Stimulated activated CD4-positive, alpha-beta T cell treated with anti-CD3 and anti-CD28 coated beads, Interleukin-4, amount 100 ng/mL, for 48 hours (primary cell): ENCODE measurements around the gene PRDM7.
"Not testable (repeated sequence)": the region's sequence is repeated elsewhere in the genome, so short reads cannot be mapped to it uniquely, and the experiment has no call there.

Experiments
- DNase-seq, 2 donors: peaks; one replicate each; pipeline ENCODE4 v3.0.0-alpha.2; 2020; ENCODE audit warnings: low read depth in 2 of 2

The PRDM7 gene

DNA sequence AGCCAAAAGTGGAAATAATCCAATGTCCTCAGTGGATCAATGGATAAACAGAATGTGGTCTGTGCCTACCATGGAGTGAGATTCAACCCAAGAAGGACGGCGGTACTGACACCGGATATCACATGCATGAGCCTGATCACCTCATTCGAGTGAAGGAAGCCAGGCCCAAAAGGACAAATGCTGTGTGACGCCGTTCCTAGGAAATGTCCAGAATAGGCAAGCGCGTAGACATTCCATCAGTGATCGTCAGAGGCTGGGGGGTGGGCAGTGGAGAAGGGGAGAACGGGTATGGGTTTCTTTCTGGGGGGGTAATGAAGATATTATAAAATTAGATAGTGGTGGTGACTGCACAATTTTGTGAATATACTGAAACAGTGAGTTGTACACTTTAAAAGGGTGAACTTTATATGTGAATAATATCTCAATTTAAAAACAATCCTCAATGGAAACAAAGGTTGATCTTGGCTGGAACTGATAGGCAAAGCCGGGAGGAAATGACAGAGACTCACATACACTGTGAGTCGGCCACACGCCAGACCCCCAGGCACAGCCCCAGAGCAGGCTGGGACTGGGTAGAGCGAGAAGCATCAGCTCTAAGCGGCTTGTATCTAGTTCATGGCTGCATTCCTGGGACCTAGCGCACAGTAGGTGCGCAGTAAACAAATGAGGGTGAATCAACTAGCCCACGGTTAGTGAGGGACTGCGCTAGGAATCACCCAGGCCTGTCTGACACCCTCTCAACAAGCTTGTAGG is 61.4 kb downstream of the PRDM7 start:
- DNase-seq = no peak

DNA sequence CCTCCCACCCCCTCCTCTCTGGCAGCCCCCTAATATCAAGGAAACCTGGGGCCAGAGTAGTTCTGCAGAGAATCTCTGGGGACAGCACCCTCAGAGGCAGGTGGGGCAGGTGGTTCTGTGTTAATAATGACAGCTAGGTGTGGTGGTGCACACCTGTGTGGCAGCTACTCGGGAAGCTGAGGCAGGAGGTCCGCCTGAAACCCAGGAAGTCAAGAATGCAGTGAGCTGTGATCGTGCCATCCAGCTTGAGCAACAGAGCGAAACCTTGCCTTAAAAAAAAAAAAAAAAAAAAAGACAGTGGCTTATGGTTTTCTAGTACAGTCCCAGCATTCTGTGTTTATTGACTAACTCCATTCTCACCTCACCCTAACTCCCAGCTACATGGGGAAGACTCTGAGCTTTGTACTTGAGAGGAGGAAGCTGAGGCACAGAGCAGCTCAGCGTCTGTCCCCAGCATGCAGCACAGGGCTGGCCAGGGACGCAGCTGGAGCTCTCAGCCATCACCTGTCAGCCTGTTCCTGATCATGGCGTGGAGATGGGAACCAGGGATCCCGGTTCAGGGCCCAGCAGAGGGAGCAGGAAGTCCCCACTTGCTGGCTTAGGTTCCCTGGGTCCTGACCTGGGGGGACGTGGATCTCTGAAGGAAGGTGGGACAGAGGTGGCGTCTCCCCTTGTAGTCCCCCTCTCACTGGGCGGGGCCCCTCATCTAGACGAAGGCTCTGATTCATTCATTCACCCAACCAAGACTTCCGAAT is 64.0 kb downstream of the PRDM7 start:
- no peak for DNase-seq

DNA sequence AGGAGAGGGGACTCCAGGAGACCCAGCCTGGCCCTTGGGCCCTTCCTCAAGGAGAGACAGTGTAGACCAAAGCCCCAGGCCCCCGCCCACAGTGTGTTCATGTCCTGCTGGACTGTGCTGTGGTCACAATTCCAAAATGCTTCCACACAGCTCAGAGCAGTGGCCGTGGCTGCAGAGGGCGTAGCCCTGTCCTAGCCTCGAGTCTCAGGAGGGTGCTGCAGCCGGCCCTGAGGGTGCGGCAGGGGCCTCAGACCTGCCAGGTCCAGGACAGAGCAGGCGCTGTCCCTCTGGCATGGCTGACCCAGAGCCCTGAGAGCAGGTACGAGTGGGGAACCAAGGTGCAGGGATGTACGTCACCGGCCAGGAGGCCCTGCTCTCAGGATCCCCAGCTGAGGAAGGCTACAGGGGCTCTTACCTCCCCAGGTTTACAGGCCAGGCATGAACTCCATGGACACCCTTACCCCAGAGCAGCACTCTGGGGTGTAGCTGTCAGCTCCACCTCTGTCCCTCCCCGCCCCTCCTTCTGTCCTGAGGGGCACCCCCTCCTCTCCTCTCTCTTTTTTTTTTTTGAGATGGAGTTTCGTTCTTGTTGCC is 65.1 kb downstream of the PRDM7 start:
- no peak for DNase-seq

DNA sequence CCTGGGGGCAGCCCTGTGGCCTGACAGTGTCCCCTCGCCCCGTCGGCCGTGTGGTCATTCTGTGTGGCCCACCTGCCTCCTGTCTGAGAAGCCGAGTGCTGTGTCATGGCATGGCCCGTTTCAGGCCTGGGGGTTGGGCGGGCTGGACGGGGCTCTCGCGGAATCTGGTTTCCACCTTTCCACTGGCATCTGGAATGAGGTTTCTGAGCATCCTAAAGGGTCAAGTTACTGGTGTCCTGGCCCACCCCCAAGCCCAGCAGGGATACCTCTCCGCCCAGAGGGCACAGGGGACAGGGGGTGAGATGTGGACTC is 65.7 kb downstream of the PRDM7 start:
- DNase-seq = no peak

DNA sequence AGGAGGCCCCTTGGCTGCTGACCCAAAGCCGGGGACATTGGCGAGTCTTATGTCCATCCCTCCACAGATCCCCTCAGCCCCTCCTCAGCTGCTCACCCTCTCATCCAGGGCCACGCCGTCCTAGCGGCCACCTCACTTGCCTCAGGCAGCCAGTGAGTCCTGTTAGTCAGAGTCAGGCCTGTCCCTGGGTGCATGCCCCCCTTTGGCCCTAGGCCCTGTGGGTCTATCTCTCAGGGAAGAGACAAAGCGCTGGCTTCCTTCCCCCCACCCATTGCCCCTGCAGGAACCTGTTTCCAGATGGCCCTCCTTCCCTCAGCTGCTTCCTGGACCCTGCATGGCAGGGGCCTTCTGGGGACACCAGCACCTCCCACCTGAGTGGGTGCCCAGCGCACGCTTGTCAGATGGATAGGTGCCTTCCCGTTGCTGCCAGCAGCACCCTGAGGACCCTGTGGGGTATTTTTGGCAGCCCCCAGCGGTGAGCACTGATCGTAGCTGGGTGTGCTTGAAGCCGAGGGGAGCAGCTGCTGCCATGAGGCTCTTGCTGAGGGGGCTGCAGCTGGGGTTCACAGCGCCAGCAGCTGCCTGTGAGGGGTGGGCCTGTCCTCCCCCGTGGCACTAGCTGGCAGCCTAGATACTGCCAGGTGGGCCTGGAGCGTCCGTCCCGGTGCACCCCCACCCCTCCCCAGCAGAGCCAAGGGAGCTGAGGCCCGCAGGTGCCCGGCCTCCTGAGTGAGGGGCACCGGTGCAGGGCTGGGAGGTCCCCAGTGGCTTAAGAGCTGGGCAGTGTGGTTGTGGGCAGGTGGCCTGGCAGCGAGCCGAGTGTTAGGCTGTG is 66.2 kb downstream of the PRDM7 start:
- no peak for DNase-seq

DNA sequence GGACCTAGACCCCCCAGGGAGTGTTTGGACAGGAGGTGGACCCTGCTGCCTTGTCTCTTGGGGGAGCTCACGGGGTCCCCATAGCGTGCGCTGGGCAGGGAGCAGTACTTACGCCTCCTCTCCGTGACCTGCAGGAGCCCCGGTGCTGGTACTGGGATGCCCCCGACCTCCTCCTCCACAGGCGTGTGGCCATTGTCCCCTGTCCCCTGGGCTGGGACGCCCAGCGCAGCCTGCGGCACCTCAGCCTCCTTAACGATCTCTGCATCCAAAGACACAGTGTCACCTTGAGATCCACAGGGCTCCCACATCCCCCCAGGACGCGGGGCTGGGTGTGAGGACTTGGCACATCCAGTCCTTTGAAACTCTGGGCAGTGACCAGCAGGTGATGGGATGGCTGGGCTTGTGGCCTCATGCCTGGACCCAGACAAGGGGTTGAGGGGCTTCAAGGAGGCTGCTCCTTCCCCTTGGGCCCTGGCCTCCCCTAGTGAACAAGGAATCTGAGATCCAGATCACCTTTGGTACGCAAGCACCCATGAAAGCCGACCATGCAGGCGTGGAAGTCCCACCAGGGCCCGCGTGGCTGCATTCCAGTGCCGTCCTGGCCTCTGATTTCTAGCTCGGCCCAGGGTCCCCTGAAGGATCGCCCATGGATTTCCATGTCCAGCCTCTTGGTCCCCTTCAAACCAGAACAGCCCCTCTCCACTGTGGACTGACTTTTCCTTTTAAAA is 67.8 kb downstream of the PRDM7 start:
- DNase-seq = no peak

DNA sequence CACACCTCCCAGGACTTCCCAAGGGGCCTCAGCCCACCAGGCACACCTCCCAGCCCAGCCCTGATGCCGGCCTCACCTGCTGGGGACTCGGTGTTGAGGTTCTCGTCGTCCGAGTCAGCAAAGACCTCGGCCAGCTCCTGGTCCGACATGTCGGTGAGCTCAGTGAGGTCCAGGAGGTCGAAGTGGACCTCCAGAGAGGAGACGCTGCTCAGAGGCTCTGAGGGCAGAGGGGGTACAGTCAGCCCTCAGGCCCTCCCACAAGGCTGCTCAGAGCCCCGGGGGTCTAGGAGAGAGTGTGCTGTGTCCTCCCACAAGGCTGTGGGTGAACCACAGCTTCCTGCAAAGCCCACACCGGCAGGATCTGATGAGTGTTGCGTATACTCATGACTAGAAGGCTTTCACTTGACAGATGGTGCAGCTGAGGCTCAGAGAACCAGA is 68.4 kb downstream of the PRDM7 start:
- DNase-seq = peak; percentile 33 to 44

DNA sequence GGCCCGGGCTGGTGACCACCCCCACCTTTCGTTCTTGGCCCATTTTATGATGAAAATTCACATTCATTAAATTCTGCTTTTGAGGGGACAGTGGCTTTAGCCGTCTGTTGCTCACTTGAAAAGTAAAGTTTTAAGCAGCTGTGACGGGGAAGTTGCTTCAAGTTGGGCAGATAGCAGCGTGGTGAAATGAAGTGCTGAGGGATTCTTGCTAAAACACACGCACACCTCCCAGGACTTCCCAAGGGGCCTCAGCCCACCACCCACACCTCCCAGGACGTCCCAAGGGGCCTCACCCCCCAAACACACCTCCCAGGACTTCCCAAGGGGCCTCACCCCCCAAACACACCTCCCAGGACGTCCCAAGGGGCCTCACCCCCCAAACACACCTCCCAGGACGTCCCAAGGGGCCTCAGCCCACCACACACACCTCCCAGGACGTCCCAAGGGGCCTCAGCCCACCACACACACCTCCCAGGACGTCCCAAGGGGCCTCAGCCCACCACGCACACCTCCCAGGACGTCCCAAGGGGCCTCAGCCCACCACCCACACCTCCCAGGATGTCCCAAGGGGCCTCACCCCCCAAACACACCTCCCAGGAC is 69.4 kb downstream of the PRDM7 start:
- not testable (repeated sequence) for DNase-seq

DNA sequence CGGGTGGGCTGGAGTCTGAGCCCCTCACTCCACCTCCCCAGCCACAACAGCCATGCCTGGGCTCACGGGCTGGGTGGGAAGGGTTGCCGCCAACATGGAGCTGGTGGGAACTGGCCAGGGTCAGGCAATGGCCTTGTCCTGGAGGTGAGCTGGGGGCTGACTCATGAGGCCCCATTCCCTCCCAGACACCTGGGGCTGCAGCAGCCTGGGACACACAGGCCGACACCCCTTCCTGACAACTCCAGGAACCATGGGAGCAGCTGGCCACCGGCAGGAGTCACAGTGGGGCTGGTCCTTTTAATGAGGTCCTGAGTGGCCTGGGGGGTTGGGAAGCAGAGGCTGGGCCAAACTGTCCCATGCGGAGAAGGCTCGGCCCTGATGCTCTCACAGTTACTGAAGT is 70.1 kb downstream of the PRDM7 start:
- no peak for DNase-seq
